HG03432 (cell line): Measurements from ENCODE around the gene SFT2D1.
"Not testable (repeated sequence)": the region's sequence is repeated elsewhere in the genome, so short reads cannot be mapped to it uniquely, and the experiment has no call there.

Experiments
- ATAC-seq: cut with Tn5 transposase; IDR thresholded peaks from one replicate; pipeline ENCODE4 v1.9.1; 2021; ENCODE audit warnings: mild to moderate bottlenecking, moderate library complexity; ENCODE audit not compliant: unreplicated experiment

The SFT2D1 gene

DNA sequence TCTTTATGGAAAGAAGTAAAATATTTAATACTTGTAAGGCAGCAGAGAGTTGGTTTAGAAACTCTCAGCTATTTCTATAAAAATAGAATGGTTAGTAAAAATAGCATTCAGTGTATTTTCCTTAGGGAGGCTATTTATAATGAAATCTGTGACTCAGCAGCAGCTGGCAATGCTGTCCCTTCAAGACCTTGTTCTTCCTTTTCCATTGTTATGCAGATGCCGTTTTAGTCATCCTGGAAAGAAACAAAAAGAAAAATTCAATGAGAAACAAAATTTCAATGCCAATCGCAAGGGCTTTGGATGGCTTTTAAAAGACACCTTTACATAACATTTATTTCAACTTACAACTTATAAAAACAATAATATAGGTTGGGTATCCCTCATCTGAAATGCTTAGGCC lies 22.9 kb upstream of the SFT2D1 start:
- no peak for ATAC-seq

- ATAC-seq = no peak
These were observed 22.1 kb upstream of the SFT2D1 start for GRCh38 chr6:166364456-166364855.

DNA sequence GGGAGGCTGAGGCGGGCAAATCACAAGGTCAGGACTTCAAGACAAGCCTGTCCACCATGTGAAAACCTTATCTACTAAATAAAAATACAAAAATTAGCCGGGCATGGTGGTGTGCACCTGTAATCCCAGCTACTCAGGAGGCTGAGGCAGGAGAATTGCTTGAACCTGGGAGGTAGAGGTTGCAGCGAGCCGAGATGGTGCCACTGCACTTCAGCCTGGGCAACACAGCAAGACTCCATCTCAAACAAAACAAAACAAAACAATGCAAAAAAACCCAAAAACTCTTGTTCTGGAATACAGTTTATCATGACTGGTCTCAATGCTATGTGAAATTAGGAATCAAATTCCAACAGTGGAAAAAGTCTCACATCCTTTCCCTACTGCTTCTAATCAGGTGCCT lies 20.1 kb upstream of the SFT2D1 start:
- ATAC-seq = not testable (repeated sequence)

- ATAC-seq = no peak
These were observed 18.7 kb upstream of the SFT2D1 start for GRCh38 chr6:166361077-166361429.

DNA sequence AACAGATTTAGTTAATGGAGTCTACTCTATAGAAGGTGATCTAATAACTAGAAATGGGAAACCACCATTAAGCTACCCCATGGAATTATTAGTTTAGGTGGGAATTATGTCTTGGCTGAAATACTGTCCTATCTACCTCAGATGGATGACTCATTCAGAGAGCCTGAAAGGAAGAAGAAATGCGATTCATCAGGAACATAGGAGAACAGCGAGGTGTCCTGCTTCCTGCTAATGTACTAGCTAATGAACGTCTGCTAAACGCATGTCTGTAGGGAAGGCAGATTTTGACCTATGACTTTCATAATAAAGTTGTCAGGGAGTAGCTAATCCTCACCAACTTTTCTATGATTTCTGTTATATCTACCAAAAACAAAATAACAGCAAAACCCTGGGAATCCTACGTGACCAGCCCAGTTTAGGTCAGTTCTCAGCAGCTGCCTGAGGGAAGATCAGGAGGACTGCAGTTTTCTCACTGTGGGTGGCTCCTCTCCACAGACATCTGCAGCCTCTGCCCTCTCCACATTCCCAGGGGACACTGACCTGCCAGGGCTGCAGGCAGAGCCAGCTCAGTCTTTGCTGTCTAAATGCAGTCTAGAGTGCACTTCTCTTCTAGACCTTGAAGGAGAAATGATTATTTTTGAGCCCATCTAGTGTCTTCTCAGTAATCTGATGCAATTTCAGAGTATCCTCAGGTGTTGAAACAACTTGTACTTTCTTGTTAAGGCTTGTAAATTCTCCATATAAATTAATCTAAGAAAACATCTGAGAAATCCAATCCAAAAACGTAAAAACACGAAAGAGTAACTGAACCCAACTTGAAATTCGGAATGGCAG lies 18.1 kb upstream of the SFT2D1 start:
- ATAC-seq = no peak

- ATAC-seq = no peak
These were observed 13.2 kb upstream of the SFT2D1 start for GRCh38 chr6:166355552-166355951.

GRCh38 chr6:166354965-166355364 lies 12.6 kb upstream of the SFT2D1 start:
- no peak for ATAC-seq

DNA sequence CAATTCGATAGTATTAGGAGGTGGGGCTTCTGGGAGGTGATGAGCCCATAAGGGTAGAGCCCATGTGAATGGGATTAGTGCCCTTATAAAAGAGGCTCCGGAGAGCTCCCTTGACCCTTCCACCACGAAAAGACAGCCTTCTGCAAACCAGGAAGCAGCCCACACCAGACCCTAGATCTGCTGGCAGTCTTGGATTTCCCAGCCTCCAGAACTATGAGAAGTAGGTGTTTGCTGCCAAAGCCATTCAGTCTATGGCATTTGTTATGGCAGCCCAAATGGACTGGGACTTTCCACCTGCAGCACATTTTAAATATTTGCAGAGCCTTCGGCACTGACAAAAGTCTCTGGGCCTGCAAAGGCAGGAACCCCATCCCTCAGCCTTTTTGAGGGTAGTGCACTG lies 11.8 kb upstream of the SFT2D1 start:
- ATAC-seq = no peak

- no peak for ATAC-seq
These were observed 11.2 kb upstream of the SFT2D1 start for GRCh38 chr6:166353507-166353906.

DNA sequence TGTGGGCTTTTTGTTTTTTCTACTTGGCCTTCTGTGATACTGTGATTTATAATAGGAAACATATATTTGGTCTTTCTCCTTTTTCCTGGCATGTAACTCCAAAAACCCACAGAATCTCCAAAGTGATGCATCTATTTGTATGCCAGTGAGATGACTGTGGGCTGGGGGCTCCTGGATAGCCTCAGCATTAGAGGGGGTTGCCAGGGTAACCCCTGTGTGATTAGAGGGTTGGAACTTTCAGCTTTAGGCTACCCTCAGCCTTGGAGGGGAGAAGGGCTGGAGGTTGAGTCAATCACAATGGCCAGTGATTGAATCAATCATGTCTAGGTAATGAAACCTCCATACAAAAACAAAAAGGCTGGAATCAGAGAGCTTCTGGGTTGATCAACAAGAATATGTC lies 10.6 kb upstream of the SFT2D1 start:
- no peak for ATAC-seq

DNA sequence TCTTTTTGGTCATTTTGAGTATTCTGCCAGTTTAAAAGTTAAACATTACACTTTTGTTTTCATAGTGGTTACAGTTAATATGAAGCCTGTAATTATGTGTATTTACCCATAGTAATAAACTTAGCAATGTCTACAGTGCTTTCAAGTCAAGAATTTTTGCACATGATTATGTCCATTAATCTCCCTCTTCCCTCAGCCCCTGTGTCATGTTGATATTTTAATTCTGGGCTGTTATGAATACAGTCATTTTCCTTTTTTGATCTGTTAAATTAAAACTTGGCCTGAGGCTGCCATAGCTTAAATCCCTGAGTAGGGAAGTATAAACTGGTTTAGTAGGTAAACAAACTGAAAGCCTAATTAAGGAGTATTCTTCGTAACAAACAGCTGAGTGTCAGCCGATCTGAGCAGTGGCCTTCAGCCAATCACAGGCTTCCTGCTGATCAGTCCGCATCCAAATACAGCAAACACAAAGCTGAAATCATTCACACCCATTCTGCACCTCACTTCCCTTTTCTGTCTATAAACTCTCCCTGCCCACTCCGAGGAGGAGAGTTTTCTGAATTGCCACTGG lies 9.5 kb upstream of the SFT2D1 start:
- peak; percentile 99 for ATAC-seq

DNA sequence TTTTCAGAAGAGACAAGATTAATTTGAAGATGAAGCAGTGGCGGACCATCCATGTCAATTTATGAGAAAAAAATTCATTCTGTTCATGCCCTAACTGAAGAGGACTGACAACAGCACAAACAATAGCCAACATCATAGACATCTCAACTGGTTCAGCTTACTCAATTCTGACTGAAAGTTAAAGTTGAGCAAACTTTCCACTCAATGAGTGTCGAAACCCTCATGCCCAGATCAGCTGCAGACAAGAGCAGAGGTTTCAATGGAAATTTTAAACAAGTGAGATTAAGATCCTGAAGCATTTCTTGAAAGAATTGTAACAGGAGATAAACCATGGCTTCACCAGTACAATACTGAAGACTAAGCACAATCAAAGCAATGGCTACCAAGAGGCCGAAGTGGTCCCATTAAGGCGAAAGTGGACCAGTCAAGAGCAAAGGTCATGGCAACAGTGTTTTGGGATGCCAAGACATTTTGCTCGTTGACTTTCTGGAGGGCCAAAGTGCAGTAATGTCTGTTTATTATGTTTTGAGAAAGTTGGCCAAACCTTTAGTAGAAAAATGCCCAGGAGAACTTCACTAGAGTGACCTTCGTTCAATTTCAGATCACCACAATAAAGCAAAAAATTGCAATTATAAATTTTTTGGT lies 6.1 kb upstream of the SFT2D1 start:
- ATAC-seq = no peak

DNA sequence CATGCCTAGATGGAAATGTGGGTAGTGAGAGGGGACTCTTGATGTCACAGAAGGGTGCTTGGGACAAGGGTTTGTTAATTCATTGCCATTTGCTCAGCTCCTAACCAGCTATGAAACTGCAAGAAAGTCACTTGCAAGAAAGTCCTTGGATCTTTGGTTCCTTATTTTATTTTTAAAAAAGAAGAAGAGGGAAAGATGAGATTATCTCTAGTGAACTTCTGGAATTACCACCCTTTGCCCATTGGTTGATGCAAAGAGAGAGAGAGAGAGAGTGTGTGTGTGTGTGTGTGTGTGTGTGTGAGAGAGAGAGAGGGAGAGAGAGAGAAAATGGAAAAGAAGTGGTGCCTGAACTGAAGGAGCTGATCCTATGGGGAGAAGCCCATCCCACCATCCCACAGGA lies 4.6 kb upstream of the SFT2D1 start:
- ATAC-seq = no peak

DNA sequence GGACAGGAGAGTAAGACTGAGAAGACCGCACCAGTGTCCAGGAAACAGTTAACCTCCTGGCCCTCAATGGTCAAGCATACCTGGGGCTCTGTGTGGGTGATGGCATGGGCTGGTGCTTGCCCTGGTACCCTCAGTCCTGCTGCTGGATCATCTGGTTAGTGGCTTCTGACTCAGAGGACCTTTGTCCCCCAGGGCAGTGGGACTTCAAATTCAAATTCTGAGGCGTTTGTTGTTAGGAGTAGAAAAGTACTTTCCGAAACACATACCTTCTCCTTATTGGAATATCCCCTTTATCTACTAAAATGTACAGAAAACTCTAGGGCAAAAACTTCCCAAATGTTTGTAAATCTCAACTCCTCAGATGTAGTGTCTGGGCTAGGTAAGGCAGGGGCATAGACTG lies 4.1 kb upstream of the SFT2D1 start:
- ATAC-seq = no peak

DNA sequence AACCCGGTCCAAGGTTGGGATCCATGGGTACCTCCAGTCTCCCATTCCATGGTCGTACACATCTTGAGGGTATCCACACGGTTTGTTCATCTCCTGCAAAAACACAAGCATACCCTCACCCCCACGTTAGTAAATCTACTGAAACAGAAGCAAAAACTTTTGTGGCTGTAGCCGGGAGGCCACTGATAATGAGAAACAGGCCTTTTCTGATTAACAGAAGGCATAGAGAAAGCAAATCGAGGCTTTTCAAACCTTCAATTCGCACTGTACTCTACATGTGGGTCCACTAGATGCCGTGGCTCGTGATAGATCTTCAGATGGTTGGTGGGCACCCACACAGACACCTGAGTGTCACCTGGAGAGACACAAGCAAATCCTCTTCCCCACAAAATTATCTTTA lies 3.3 kb upstream of the SFT2D1 start:
- not testable (repeated sequence) for ATAC-seq

GRCh38 chr6:166344921-166345320 lies 2.6 kb upstream of the SFT2D1 start:
- ATAC-seq = not testable (repeated sequence)

DNA sequence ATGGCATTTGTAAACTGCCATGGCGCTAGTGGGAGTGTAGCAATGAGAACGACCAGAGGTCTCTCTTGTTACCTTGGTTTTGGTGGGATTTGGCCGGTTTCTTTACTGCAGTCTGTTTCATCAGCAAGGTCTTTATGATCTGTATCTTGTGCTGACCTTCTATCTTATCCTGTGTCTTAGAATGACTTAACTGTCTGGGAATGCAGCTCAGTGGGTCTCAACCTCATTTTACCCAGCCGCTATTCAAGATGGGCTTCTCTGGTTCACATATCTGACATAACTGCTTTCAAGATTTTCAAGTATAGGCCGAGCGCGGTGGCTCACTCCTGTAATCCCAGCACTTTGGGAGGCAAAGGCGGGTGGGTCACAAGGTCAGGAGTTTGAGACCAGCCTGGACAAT lies 1.9 kb upstream of the SFT2D1 start:
- no peak for ATAC-seq

DNA sequence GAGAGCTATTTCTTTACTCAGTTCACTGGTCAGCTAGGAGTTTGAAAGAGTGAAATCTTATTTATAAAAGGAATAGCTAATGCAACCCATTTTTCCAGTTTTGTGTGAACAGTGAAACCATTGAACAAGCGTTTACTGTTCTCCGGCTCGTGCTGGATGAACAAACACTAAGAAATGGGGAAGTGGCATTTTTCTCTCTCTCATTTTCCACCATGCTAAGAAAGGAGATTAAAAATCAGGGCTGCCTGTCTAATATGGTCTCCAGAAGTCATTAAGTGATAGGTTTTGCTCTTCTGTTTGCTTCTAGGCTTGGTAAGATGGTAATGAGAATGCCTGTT lies 774 bp upstream of the SFT2D1 start:
- ATAC-seq = peak; percentile 18

GRCh38 chr6:166341977-166342348 lies 382 bp downstream of the SFT2D1 start:
- no peak for ATAC-seq

- ATAC-seq = no peak
These were observed 881 bp downstream of the SFT2D1 start for GRCh38 chr6:166341464-166341863.

- ATAC-seq = no peak
These were observed 3.5 kb downstream of the SFT2D1 start for GRCh38 chr6:166338854-166339253.

- ATAC-seq = no peak
These were observed 5.5 kb downstream of the SFT2D1 start for GRCh38 chr6:166336847-166337246.
